ENCODE results near the gene MAP2K5.

Gene MAP2K5

DNA sequence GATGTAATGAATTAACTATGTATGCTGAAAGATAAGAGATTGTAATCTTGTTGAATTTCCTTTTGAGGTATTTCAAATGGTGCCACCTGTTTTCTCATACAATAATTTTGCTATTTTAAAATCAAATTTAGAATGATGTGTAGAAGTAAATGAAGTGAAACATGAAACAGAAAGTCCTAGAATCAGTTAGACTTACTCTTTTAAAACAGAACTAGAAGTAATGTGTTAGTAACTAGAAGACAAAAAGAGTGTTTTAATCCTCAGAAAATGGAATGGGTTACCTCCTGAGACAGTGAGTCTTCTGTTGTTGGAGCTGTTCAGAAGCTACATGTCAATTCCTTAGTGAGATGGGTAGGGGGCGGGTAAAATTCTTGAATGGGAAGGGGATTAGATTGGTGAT is 8.1 kb upstream of the MAP2K5 start:
- H3K9ac ChIP-seq (ENCODE audit: low read length): no peak overlapping the region
- peaks cover 20% of the 10 kb centered on the region for H3K4me1 ChIP-seq (ENCODE audit: low read length)

DNA sequence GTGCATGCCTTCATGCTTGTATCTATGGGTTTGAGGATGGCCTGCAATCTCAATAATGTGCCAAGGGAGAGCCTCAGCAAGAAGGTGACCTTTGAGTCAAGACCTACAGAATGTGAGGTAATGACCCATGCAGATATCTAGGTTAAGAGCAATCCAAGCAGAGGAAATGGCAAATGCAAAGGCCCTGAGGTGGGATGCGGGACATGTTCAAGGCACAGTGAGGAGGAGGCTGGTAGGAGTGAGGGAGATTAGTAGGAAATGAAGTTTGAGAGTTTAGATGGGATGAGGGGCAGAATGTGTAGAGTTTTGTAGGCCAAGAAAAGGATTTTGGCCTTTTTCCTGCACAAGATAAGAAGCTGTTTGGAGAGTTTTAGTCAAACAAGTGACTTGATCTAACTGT is 4.7 kb upstream of the MAP2K5 start:
- H3K9ac ChIP-seq (ENCODE audit: low read length): no peak overlapping the region
- no peaks in the 10 kb centered on the region for H3K9me2 ChIP-seq (replicated peaks; ENCODE audit: insufficient read depth, low read length)
- H3K79me2 ChIP-seq (ENCODE audit: low read length): peaks cover 8% of the 10 kb centered on the region; the same call in 1 of the 2 replicates
- H4K20me1 ChIP-seq (ENCODE audit: insufficient read depth, low read length): no peaks in the 10 kb centered on the region
- peaks cover 34% of the 10 kb centered on the region for H3K4me1 ChIP-seq (ENCODE audit: low read length)
- peaks cover 35% of the 10 kb centered on the region for H3F3A ChIP-seq (ENCODE audit: insufficient read depth, low read length)
- DNase-seq: no peak
- H3K27me3 ChIP-seq (replicated peaks; ENCODE audit: insufficient read depth, low read length): no peaks in the 10 kb centered on the region
- H3K36me3 ChIP-seq (replicated peaks; ENCODE audit: insufficient read depth, low read length): no peaks in the 10 kb centered on the region
- H3K27ac ChIP-seq (ENCODE audit: low read length): no peak overlapping the region
- H3K9me3 ChIP-seq (replicated peaks; ENCODE audit: insufficient read depth, low read length): no peaks in the 10 kb centered on the region
- no peak overlapping the region for H3K4me3 ChIP-seq (ENCODE audit: low read length)
- H2AFZ ChIP-seq (ENCODE audit: low read length): no peak overlapping the region
- H3K4me2 ChIP-seq (ENCODE audit: low read depth, low read length): no peak overlapping the region
- TF ChIP-seq, protein P1, sequence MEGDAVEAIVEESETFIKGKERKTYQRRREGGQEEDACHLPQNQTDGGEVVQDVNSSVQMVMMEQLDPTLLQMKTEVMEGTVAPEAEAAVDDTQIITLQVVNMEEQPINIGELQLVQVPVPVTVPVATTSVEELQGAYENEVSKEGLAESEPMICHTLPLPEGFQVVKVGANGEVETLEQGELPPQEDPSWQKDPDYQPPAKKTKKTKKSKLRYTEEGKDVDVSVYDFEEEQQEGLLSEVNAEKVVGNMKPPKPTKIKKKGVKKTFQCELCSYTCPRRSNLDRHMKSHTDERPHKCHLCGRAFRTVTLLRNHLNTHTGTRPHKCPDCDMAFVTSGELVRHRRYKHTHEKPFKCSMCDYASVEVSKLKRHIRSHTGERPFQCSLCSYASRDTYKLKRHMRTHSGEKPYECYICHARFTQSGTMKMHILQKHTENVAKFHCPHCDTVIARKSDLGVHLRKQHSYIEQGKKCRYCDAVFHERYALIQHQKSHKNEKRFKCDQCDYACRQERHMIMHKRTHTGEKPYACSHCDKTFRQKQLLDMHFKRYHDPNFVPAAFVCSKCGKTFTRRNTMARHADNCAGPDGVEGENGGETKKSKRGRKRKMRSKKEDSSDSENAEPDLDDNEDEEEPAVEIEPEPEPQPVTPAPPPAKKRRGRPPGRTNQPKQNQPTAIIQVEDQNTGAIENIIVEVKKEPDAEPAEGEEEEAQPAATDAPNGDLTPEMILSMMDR (IDR thresholded peaks at IDR 0.05; ENCODE audit: low read length): no peak
- TF ChIP-seq EZH2 (optimal IDR thresholded peaks at IDR 0.05; ENCODE audit: low read depth, low read length) (no peak), EZH2phosphoT487 (IDR thresholded peaks at IDR 0.05; ENCODE audit: low read length) (no peak)

More for the DNA sequence above, 8.1 kb upstream of the MAP2K5 start:
- Histone ChIP-seq H3F3A (ENCODE audit: insufficient read depth, low read length) (peaks cover 24% of the 10 kb centered on the region), H3K27me3 (replicated peaks; ENCODE audit: insufficient read depth, low read length) (no peaks in the 10 kb centered on the region), H3K36me3 (replicated peaks; ENCODE audit: insufficient read depth, low read length) (no peaks in the 10 kb centered on the region), H3K4me3 (ENCODE audit: low read length) (peak overlapping the region; percentile 1; the same call in 1 of the 2 replicates), H4K20me1 (ENCODE audit: insufficient read depth, low read length) (no peaks in the 10 kb centered on the region), H3K9me2 (replicated peaks; ENCODE audit: insufficient read depth, low read length) (no peaks in the 10 kb centered on the region), H3K4me2 (ENCODE audit: low read depth, low read length) (peak overlapping the region; percentile 34), H2AFZ (ENCODE audit: low read length) (no peak overlapping the region), H3K9me3 (replicated peaks; ENCODE audit: insufficient read depth, low read length) (no peaks in the 10 kb centered on the region), H3K27ac (ENCODE audit: low read length) (peak overlapping the region; percentile 32; the same call in 1 of the 2 replicates), H3K79me2 (ENCODE audit: low read length) (no peaks in the 10 kb centered on the region)
- no peak for TF ChIP-seq EZH2 (optimal IDR thresholded peaks at IDR 0.05; ENCODE audit: low read depth, low read length)
- no peak for TF ChIP-seq EZH2phosphoT487 (IDR thresholded peaks at IDR 0.05; ENCODE audit: low read length)
- TF ChIP-seq, protein P1 (IDR thresholded peaks at IDR 0.05; ENCODE audit: low read length): no peak
- DNase-seq: peak; percentile 11

DNA sequence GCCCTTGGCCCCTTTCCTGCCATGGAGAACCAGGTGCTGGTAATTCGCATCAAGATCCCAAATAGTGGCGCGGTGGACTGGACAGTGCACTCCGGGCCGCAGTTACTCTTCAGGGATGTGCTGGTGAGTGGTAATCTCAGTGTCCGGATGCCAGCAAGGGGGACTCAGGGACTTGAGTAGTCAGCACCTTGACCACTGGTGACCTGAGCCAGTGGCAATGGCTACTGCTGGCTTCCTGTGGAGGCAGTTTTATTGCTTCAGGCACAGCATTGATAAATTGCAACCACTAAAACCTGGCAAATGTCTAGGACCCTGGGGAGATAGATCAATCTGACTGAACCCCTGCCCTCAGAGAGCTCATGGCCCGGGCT is 830 bp downstream of the MAP2K5 start:
- peaks cover 14% of the 10 kb centered on the region; the same call in 1 of the 2 replicates for H3K79me2 ChIP-seq (ENCODE audit: low read length)
- H3K9me2 ChIP-seq (replicated peaks; ENCODE audit: insufficient read depth, low read length): no peaks in the 10 kb centered on the region
- peak overlapping the region; percentile 94 for H2AFZ ChIP-seq (ENCODE audit: low read length)
- peak overlapping the region; percentile 95 for H3K4me2 ChIP-seq (ENCODE audit: low read depth, low read length)
- peaks cover 24% of the 10 kb centered on the region for H3K4me1 ChIP-seq (ENCODE audit: low read length)
- H3K27ac ChIP-seq (ENCODE audit: low read length): no peak overlapping the region
- peak overlapping the region; percentile 98 for H3K4me3 ChIP-seq (ENCODE audit: low read length)
- no peaks in the 10 kb centered on the region for H4K20me1 ChIP-seq (ENCODE audit: insufficient read depth, low read length)
- no peaks in the 10 kb centered on the region for H3K9me3 ChIP-seq (replicated peaks; ENCODE audit: insufficient read depth, low read length)
- no peaks in the 10 kb centered on the region for H3K36me3 ChIP-seq (replicated peaks; ENCODE audit: insufficient read depth, low read length)
- H3F3A ChIP-seq (ENCODE audit: insufficient read depth, low read length): peaks cover 24% of the 10 kb centered on the region
- H3K27me3 ChIP-seq (replicated peaks; ENCODE audit: insufficient read depth, low read length): no peaks in the 10 kb centered on the region
- no peak for DNase-seq
- no peak for TF ChIP-seq EZH2 (optimal IDR thresholded peaks at IDR 0.05; ENCODE audit: low read depth, low read length)
- H3K9ac ChIP-seq (ENCODE audit: low read length): no peak overlapping the region; the same call in 1 of the 2 replicates

DNA sequence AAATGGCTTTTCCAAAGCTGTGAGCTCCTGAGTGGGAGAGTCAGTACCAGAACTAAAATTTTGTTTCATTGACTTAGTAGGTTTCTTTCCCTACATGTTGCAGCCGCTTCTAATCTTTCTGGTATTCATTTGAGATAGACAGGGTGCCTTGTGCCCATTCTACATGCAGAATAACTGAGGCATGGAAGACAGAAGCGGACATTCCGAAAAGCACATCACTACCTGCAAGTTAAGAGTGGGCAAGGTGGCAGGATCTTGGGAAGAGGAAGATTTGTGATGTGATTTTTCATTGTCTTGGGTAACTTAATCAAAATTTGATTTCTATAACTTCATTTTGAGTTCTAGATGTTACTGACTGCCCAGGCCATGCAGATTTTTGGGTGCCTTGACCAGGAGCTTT is 2.0 kb downstream of the MAP2K5 start:
- H3K9ac ChIP-seq (ENCODE audit: low read length): no peak overlapping the region
- H4K20me1 ChIP-seq (ENCODE audit: insufficient read depth, low read length): no peaks in the 10 kb centered on the region
- TF ChIP-seq, protein P1 (IDR thresholded peaks at IDR 0.05; ENCODE audit: low read length): no peak
- no peak for TF ChIP-seq EZH2phosphoT487 (IDR thresholded peaks at IDR 0.05; ENCODE audit: low read length)
- H3K27me3 ChIP-seq (replicated peaks; ENCODE audit: insufficient read depth, low read length): no peaks in the 10 kb centered on the region
- DNase-seq: no peak
- H3K4me3 ChIP-seq (ENCODE audit: low read length): no peak overlapping the region
- H3K9me3 ChIP-seq (replicated peaks; ENCODE audit: insufficient read depth, low read length): no peaks in the 10 kb centered on the region
- H3K27ac ChIP-seq (ENCODE audit: low read length): no peak overlapping the region
- H3K4me1 ChIP-seq (ENCODE audit: low read length): peaks cover 20% of the 10 kb centered on the region
- H3K79me2 ChIP-seq (ENCODE audit: low read length): peaks cover 14% of the 10 kb centered on the region; the same call in 1 of the 2 replicates
- H3K9me2 ChIP-seq (replicated peaks; ENCODE audit: insufficient read depth, low read length): no peaks in the 10 kb centered on the region
- no peak overlapping the region for H2AFZ ChIP-seq (ENCODE audit: low read length)
- no peak overlapping the region for H3K4me2 ChIP-seq (ENCODE audit: low read depth, low read length)
- H3K36me3 ChIP-seq (replicated peaks; ENCODE audit: insufficient read depth, low read length): no peaks in the 10 kb centered on the region
- H3F3A ChIP-seq (ENCODE audit: insufficient read depth, low read length): peaks cover 24% of the 10 kb centered on the region

All from MM.1S (cell line).